HG03342 (cell line): Measurements from ENCODE around the gene POMT2.

Experiments used
- ATAC-seq: cut with Tn5 transposase; IDR thresholded peaks from one replicate; pipeline ENCODE4 v1.9.1; 2021; ENCODE audit warnings: mild to moderate bottlenecking, moderate library complexity; ENCODE audit not compliant: unreplicated experiment

The POMT2 gene

DNA sequence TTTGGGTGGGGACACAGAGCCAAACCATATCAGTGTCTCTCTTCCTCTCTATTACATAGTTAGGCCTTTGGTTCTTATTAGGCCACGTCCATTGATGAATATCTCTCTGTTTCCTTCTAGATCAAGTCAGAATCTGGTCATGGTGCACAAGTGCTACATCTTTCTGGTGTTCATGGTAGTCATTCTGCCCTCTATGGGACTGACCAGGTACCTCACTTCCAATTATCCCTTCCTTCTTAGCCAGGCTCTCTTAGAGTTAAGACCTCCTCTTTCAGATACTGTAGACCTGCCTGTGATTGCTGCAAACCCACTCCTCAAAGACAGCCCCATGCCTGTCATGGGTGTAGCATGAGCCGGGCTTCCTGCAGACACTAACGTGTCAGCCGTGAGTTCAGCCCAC lies 74.9 kb downstream of the POMT2 start:
- no peak for ATAC-seq

DNA sequence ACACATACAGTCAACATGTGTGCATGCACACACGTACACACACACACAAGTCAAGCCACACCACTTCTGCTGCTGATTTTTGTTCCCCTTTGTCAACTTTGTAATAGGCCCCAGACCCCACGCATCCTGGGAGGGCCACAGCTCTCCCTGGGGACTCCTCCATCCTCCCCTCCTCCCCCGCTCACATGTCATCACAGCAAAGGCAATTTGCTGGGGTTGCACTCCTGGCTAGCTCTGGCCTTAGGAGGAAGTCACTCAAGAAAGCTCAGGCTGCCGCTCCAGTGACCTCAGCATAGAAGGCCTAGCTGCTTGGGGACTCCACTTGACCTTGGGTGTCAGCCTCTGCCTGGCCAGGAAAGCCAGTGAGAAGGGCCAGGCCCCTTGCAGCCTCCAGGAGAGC lies 76.8 kb downstream of the POMT2 start:
- ATAC-seq, result no peak

DNA sequence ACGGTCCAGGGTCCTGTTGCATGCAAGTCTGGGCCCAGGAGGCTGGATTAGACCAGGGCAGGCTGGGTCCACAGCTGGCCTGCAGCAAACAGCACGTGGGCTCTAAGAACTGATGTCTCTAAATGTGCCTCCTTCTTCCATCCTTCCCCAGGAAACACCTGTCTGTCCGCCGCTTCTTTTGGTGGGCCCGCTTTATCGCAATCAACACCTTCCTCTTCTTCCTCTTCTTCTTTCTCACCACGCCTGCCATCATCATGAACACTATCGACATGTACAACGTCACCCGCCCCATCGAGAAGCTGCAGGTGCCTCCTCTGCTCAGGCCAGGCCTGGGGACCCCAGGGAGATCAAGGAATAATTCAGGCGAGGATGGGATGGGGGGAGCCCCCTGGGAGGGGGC lies 77.9 kb downstream of the POMT2 start:
- no peak for ATAC-seq

DNA sequence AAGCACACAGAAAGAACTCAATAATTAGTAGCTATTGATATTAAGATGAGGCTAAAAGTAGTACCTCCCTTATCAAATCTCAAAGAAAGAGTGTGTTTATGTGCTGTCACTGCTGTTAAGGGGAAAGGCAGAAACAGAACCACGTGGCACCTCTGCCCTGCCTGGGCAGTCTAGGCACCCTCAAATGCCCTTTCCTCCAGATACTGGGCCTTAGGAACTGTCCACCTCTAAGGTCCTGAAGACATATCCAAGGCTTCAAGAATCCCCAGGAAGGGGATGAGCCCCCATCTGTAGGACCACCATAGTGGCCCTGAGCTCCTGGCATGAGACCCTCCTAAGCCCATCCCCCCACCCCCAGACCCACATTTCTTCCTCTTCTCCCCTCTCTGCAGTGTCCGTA lies 78.7 kb downstream of the POMT2 start:
- no peak for ATAC-seq

DNA sequence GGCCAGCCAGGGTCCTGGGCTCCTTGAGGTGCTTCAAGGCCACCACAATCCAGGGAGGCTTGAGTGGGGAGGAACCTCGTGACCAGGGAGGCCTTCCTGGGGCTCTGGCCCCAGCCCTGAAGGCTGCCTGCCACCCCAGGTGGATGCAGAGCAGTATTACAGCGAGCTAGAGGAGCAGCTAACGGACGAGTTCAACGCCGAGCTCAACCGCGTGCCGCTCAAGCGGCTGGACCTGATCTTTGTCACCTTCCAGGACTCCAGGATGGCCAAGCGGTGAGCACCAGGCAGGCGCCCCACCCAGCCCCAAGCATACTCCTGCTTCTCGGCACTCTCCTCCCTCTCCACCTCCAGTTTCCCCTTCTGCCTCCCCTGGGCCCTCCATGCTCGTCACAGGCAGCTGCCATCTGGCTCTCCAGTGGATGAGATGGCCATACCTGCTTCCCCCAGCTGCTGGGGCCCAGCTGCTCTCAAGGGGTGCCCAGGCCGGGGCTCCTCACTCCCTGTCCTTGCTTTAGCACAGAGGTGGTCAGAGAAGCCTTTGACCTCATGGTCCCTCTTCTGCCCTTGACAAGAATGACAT lies 80.3 kb downstream of the POMT2 start:
- no peak for ATAC-seq

DNA sequence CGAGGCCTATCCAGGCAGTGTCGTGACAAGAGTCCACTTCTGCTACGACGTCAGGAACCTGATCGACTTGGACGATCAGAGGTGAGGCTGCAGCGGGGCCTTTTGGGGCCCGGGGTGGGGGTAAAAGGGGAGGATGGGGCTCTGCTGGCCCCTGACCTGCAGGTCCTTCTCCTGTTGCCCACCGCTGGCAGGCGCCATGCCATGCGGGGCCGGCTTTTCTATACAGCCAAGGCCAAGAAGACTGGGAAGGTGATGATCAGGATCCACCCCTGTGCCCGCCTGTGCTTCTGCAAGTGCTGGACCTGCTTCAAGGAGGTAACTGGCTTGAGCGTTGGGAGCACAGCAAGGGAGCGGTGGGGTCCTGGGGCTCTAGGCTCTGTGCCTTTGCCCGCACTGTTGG lies 81.3 kb downstream of the POMT2 start:
- no peak for ATAC-seq

DNA sequence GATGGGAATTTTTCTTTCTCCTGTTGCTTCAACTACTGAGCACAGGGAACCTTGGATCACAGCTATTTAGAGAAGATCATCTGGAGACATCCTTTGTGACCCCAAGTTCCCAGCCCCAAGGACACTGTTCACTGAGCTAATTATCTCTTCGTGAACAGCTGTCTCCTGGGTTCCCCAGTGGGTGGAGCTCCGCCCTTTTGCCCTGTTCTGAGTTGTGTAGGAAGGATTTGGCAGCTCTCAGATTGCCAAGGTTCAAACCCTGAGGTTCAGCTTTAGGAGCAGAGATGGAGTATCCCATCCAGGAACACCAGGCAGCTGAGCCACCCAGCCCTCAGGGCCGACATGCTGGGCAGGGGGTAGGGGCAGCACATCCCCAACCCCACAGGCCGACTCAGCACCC lies 81.7 kb downstream of the POMT2 start:
- ATAC-seq, result no peak

DNA sequence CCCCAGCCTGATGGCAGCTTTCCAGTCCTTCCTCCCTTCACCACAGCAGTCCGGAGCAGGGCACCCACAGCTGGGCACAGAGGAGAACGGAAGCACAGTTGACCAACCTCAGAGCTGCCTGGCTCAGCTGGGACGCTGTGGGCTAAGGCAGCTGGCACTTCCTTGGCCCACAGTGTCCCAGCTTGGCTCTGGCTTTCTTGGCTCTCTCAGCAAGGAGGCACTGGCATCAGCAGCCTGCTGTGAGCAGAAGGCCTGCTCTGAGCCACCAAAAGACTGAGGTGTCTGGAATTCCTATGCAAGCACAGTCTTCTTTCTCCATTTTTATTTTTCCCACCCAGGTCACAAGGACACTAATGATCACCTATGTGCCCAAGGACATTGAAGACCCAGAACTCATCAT lies 82.3 kb downstream of the POMT2 start:
- no peak for ATAC-seq

DNA sequence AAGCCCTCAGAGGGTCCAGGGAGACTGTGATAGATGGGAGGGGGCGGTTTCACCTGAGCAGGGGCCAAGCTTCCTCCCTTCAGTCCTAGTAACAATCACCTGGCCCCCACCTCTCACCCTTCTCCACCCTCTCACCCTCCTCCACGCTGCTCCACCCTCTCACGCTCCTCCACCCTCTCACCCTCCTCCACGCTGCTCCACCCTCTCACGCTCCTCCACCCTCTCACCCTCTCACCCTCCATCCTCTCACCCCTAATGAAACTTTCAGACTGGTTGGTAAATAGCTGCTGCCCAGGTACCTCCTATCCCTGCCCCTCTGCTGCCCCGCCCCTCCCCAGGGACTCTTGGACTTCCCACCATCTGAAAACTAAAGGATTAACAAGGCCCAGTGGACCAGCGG lies 83.9 kb downstream of the POMT2 start:
- no peak for ATAC-seq

DNA sequence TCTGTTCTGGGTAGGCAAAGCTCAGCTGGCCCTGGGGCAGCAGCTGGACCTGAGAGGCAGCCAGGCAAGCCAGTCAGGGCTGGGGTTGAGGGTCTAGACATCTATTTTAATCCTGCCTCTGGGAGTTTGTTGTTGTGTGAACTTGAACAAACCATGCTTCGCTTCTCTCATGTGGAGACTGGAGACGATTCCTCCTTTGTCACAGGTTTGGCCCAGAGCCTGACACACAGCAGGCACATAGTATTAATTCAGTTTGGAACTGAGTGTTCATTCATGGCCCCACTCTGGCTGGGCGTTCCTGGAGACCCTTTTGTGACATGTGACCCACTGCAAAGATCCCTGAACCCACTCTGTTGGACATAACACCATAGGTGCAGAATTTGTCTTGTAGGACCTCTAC lies 89.0 kb downstream of the POMT2 start:
- ATAC-seq, result no peak

DNA sequence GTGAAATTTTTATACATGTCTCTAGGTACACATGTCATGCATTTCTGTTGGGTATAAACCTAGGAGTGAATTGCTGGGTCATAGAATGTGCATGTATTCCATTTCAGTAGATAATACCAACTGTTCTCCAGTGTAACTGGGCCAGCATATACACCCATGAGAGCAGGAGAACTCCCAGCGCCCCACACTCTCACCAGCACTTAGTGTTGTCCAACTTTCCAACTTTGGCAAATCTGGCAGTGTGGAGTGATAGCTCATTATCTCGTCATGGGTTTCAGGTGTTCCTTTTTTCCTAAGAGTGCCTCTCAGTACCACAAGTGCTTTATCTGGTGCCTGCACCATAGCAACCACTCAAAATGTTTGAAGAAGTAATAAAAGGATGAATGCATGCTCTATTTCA lies 89.8 kb downstream of the POMT2 start:
- no peak for ATAC-seq

DNA sequence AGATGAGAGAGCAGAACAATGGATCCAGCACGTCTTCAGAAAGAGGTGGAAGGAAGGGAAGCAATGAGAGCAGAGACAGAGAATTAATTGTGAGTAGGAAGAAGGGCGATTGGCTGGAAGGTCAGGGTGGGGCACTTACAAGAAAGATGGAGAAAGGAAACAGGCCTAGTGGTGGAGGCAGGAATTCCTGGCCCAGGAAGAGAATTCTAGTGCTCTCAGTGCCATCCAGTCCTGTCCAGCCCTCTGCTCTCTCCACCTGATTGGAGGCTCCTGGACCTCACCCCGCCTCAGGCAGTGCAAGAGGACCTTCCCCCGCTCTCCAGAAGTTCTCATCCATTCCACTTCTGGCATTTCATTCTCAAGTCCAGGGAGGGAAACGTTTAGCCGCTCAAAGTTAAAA lies 92.6 kb downstream of the POMT2 start:
- ATAC-seq, result no peak

DNA sequence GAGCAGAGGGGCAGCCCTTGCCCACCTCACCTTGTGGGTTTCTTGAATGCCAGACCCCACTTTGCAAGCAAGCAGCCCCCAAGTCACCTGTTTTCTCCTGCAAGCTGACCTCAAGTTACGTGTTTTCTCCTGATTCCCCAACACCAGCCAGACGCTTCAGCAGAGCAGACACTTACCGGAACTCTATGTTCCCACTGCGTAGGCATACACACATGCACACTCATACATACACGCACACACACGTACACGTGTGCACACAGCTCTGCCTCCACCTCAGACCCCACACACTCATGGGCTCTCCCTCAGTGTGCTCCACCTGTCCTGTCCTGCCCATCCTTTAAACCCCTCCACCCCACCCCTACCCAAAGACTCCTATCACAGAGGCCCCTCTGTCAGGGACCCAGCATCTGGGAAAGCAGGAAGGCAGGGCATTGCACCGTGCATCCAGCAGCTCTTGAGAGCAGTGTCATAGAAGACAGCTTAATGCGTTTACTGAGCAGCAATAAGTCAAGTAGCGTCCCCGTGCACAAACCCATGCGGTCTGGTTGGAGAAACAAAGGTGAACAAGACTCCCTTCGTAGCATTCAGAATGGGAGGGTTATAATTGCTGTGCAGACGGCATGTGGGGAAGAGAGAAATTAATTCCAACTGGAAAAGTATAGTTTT lies 94.7 kb downstream of the POMT2 start:
- ATAC-seq, result no peak

DNA sequence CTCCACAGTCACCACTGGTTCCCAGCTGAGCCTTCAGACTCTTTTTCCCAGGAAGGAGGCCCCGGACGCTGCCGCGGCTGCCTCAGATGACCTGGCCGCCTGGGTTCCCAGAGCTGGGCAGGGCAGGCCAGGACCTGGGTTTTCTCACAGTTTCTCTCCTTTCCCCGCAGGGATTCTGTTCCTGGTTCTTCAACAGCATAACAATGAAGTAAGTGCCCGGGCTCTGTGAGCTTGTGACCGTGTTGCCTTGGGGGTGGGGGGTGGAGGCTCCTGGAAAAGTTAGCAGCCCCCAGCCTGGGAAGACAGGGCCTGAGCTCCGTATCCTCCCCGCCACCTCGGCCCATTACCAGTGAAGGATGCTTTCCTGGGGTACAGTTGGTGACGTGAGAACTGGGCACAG lies 95.4 kb downstream of the POMT2 start:
- ATAC-seq, result no peak
